Measurements from ENCODE around the gene GRAMD1A.
"Not testable (repeated sequence)": the region's sequence is repeated elsewhere in the genome, so short reads cannot be mapped to it uniquely, and the experiment has no call there.

The GRAMD1A gene

DNA sequence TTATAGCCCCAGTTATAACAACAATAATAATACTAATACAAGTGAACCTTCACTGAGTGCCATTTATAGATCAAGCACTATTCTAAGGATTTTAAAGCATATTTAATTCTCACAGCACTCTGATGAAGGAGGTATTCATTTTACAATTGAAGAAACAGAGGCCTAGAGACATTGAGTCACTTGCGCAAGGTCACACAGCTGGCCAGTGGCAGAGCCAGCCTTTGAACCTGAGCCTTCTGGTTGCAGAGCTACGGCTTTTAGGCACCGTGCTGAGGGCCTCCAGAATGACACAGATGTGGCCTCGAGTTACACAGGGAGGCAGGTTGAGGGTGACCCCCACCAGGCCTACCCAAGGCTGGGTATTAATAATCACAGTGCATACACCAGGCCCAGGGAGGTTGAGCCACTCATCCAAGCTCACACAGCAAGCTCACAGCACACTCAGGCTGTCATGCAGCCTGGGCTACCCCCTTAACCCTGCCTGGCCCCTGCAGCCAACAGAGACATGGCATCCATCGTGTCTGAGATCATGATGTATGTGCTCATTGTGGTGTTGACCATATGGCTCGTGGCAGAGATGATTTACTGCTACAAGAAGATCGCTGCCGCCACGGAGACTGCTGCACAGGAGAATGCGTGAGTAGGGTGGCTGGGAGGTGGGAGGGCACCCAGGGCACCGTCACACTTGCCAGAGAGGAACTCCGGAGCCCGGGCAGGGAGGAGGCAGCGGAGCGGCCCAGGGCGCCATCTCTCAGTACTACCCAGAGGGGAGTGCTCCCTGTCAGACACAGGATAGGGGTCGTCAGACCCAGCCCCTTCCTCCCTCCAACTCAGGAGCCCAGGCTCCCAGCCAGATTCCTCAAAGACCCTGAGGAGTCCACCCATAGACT lies 38.7 kb downstream of the GRAMD1A start:
- DNase-seq = no peak

DNA sequence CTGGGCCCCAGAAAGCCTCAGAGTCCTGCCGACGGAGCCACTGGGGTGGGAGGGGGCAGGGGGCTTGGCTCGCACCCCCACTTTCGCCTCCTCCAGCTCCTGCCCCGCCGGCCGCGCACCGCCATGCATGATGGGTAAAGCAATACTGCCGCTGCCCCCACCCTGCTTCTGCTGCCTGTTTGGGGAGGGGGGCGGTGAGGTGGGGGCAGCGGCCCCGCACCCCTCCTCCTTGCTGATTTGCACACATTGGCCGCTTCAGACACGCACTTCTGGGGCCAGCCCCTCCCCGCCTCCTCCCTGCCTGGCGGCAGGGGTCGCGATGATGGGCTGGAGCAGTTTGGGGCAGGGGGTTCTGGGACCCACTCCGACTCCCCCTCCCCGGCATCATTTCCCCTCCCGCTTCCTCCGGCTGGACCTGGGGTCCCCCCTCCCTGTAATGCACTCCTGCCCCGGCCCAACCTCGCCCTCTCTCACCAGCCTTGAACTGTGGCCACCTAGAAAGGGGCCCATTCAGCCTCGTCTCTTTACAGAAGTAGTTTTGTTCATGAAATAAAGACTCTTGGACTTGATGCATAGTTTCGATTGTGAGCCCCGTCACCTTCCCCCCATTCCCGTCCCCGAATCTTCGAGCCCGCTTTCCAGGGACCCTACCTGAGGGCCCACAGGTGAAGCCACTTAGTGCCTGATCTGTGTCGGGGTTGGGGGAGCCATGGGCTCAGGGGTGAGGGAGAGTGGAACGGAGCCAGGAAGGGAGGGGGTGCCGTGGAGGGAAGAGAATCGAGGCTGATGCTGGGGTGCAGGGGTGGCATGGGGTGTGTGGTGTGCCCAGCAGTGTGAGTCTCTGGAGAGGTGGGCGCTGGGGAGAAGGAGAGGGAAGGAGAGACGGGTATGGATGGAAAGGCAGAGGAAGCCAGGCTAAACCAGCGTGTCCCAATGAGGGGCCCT lies 40.0 kb downstream of the GRAMD1A start:
- DNase-seq = no peak

DNA sequence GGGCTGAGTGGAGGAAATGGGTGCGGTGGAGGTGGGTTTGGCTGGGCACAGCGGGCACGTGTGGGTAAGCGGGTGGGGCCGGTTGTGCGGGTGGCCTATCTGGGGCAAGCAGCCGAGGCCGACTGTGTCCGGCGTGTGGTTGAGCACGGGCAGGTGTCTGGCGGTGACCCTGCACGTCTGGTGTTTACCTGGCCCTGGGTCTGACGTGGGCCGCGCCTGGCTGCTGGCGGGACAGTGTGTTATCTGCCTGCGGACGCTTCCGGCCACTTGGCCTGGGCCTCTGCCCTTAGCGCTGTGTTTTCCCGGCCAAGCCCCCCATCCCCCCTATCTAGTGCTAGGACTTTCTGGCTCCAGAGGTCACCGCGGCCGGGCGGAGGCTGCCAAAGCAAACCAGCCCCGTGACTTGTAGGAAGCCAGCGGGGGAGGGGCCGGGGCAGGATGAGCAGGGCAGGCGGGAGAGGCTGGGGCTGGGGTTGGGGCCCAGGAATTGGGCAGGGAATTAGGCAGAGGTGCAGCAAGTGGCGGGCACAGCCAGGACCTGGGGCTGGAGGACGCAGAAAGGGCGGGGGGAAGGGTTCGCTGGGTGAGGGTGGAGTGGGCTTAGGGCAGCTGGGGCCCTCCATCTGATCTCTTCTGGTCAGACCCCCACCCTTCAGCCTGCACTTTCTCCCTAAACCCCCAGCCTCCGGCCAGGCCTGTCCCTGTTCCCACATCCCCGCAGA lies 40.9 kb downstream of the GRAMD1A start:
- DNase-seq = peak; percentile 35

DNA sequence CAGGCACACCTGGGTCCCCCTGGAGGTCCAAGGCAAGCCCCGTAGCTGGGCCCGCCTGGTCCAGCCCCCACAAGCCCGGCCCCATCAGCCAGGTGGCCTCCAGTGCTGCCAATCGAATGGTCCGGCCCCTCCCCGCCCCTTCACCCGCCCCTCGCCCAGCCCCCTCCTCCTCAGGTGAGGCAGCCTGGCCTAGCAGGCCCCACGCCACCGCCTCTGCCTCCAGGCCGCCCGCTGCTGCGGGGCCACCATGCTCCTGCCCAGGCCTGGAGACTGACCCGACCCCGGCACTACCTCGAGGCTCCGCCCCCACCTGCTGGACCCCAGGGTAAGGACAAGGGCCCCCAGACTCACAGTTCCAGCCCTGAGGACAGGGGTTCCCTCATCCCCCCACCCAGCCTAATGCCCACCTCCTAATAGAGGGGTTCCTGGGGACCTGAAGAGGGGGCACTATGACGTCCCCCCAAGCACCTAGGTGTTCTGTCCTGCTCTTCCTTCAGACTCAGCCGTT lies 41.5 kb downstream of the GRAMD1A start, which contains the start of gene HPN:
Gene HPN, plus strand, starts transcription at position 174 of the 508 bp plus-strand sequence. CDS start 786 bp downstream, outside the sequence.
- DNase-seq = no peak

DNA sequence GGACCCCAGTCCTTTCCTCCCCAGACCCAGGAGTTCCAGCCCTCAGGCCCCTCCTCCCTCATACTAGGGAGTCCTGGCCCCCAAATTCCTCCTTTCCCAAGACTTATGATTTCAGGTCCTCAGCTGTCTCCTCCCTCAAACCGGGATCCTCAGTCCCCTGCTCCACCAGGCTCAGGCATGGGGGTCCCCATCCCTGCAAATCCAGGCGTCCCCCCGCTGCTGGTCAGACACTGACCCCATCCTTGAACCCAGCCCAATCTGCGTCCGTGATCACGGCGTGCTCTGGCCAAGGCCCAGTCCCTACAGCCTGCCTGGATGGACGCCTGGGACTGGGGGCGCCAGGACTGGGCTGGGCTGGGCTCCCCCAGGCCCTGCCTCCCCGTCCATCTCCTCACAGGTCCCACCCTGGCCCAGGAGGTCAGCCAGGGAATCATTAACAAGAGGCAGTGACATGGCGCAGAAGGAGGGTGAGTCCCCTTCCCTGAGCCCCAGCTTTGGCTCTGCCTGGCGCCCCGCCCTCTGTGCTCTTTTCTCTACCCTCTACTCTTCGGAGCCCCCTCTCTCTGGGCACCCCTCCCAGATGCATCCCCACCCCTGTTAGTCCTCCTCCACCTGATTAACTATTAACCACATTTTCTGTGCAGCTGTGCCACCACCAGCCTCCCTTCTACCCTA lies 42.1 kb downstream of the GRAMD1A start:
- DNase-seq = no peak

DNA sequence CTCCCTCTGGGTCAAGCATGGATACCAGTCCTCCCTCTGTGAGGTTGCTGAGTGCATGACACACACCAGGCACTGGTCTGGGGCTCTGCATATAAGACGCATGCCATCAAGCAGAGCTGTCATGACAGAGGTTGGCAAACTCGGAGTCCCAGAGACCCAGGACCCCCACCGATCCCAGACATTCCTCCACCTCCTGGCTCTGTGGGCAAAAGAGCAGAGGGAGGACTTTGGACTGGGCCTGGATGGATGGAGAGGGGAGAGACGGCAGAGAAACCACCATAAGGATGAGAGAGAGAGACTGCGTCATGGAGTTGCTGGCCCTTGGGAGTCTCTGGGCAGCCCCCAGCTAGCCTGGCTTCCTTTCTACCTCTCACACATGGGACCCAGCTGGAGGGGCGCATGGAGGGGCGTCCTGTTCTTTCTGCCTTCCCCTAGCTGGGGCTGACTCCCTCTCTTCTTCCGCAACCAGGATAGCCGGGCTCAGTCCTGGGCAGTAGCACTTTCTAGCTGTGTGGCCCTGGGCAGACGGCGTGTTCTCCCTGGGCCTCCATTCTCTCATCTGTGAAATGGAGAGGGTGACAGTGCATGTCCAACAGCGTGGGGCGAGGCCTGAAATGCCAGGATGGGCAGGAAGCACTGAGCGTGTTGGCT lies 43.0 kb downstream of the GRAMD1A start:
- DNase-seq = no peak

DNA sequence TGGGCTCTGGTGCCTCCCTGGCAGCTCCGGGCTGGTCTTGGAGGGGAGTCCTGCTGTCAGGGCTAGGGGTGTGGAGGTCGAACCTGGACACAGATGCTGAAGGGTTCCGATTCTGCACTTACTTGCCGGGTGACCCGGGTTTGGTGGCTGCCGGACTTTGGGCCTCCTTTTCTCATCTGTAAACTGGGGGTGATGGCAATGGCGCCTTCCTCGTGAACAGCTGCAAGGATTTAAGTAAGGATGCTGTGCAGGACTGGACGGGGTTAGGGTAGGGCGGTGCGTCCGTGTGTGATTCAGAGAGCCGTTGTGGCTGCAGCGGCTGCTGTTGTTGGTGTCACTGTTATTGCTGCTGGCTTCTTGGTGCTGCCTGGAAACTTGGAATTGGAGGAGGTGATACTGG lies 43.8 kb downstream of the GRAMD1A start:
- no peak for DNase-seq

DNA sequence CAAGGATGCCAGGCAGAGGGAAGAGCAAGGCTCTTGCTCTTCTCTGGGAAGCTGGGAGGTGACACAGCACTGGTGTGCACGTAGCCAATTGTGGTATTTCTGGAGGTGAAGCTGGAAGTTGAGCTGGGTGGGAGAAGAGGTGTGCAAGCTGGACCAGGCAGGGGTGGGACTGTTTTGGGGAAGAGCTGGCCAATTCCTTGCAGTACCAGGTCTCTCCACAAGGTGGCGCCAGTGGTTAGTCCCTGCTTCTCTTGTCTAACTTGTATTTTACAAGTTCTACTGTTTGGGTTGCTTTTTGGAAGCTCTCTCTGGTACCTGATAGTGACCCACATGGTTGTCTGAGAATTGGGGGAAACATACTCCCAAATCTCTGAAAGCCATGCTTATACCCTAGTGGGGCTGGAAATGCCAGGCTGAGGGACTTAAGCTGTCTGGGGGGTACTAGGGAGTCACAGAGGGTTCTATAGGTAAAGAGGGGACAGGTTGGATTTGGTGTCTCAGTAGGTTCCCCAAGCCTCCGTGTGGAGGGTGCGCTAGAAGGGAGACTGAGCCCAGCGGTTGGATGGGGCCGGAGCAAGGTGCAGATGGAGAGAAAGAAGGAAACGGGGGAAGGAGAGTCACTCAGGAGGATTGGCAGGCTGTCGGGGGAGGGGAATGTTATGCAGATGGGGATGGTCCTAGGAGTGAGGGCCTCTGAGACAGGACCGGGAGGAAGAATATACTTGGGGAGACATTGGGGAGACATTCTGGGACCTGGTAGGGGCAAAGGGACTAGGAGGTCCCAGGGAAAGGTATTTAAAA lies 44.4 kb downstream of the GRAMD1A start:
- DNase-seq = peak; percentile 42

DNA sequence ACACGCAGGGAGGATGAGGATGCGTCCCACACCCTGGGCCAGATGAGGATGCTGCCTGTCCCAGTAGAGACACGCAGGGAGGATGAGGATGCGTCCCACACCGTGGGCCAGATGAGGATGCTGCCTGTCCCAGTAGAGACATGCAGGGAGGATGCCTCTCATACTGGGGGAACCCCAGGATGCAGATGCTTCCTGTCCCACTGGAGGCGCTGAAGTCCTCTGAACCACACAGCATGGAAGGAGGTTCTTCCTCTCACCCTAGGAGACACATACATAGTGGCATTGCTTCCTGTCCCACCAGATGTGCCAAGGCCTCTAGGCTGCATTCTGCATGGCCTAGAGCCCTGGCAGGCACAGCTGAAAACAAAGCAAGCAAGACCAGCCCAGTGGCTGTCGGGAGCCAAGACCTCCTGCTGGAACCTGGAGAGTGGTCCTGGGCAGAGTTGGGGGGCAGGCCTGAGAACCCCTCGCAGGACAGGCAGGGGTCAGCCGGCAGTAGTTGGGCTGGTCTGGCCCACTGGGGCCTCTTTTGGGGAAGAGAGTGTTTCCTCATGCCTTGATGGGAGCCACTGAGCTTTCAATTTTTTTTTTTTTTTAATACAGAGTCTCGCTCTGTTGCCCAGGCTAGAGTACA lies 45.7 kb downstream of the GRAMD1A start:
- peak; percentile 55 for DNase-seq

DNA sequence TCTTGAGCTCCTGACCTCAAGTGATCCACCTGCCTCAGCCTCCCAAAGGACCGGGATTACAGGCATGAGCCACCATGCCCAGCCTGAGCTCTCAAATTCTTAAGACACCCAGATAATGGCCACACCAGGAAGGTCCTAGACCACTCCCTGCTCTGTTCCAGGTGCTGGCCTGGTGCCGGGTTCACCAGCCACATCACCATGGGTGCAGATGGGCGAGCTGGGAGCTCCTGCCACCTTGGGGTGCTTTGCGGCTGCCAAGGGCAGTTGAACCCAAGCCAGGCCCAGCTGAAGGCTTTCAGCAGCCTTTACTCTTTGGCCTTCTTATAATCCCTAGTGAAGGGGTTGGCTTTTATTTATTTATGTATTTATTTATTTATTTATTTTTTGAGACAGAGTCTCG lies 46.3 kb downstream of the GRAMD1A start:
- DNase-seq = no peak

DNA sequence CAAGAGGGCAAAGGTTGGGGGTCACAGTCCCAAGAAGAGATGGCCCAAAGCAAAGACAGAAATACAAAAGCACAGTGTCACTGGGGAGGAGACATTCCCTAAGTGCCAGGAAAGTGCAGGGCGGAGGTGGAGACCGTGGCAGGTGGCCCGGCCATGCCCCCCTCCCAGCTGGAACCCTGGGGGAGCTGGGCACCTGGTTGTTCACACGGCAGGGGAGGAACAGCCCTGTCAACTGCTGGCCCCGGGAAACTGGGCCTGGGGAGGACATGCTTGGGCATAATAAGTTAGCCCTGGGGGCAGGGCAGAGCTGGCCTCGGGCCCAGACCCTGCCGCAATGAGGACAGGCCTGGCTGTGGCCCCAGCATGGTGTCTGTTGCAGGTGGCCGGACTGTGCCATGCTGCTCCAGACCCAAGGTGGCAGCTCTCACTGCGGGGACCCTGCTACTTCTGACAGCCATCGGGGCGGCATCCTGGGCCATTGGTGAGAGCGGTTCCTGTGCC lies 48.8 kb downstream of the GRAMD1A start:
- DNase-seq = no peak

DNA sequence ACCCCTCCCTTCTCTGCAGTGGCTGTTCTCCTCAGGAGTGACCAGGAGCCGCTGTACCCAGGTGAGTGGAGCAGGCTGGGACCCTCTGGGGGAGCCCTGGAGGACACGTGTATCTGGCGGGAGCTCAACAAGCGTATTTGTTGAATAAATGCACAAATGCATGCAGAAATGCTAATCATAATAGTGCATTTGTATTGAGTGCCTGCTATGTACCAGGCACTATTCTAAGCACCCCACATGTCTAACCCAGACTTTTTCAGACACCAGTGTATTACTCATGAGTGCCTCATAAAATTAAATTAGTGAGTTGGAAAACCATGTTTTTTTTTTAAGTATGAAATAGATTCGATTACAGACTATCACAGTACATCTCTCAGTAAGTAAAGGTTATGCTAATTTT lies 49.3 kb downstream of the GRAMD1A start:
- DNase-seq = no peak

DNA sequence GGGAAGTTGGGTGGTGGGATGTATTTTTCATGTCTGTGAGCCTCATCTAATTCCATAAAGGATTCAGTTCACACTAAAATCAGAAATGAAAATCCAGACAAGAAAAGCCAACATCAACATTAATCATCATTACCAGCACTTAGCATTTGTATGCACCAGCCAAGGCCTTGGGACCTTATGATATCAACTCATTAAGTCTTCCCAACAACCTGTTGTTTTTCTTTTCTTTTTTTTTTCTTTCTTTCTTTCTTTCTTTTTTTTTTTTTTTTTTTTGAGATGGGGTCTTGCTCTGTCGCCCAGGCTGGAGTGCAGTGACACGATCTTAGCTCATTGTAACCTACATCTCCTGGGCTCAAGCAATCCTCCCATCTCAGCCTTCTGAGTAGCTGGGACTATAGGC lies 50.5 kb downstream of the GRAMD1A start:
- DNase-seq = not testable (repeated sequence)

DNA sequence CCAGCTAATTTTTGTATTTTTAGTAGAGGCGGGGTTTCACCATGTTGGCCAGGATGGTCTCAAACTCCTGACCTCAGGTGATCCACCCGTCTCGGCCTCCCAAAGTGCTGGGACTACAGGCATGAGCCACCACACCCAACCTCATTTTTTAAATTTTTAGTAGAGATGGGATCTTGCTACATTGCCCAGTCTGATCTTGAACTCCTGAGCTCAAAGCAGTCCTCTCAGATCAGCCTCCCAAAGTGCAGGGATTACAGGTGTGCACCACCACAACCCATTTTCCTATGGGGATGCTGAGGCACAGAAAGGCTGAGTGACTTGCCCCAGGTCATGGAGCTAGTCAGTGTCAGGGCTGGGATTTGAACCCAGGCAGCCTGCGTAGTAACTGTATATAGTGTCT lies 51.1 kb downstream of the GRAMD1A start:
- not testable (repeated sequence) for DNase-seq

DNA sequence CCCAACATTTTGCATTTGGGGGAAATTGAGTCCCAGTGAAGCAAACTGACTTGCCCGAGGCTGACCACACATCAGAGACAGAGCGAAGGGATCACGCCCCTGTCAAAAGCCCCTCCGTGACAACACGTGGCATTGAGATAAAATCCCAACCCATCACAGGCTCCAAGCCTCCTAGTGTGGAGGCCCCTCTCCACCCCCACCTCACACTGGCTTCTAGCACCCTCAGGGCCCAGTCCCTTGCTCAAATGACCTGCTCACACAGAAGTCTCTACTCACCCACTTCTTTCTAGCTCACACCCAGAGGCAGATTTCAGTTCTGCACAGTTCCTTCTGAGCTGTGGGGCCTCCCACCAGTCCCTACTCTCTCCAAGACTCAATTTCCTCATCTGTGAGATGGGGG lies 51.7 kb downstream of the GRAMD1A start:
- no peak for DNase-seq

DNA sequence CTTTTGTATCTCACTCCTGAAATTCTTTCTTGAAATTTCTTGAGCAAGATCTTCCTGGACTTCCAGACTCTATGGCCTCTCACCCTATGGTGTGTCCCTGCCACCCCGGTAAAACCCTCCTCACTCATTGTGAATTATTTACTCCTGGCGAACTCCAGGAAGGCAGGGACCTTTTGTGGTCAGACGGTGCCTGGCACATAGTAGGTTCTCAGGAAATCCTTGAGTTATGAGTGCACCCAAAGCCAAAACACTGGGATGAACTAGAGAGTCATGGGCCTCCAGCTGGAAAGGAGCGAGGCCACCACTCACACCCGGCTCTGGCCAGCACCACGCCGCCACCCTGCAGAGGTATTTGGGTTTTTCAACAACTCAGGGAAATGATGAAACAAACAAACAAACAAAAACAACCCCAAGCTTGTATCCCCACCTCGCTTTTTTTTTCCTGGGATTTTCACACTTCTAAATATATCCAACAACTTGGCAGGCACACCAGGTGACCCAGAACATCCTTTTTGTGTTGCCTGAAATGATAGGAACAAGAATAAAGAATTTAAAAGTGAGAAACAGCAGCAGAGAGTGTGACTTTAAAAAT lies 52.6 kb downstream of the GRAMD1A start:
- DNase-seq = no peak

DNA sequence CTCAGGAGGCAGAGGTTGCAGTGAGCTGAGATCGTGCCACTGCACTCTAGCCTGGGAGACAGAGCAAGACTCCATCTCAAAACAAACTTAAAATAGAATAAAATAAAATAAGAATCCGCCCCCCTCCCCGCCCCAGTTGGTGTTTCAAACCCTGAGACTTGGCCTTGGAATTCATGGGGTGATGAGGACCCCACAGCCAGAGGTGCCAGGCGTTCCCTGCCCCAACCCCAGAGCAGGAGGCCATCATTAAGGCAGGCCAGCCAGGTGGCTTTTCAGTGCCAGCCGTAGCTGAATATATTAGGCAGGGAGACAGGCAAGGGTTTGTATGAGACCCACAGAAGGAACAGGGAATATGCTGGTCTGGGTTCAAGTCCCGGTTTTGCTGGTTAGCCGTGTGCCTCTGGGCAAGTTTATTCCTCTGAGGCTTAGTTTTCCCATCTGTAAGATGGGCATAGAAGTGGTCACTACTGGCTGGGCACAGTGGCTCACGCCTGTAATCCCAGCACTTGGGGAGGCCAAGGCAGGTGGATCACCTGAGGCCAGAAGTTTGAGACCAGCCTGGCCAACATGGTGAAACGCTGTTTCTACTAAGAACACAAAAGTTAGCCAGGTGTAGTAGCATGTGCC lies 53.7 kb downstream of the GRAMD1A start:
- no peak for DNase-seq

DNA sequence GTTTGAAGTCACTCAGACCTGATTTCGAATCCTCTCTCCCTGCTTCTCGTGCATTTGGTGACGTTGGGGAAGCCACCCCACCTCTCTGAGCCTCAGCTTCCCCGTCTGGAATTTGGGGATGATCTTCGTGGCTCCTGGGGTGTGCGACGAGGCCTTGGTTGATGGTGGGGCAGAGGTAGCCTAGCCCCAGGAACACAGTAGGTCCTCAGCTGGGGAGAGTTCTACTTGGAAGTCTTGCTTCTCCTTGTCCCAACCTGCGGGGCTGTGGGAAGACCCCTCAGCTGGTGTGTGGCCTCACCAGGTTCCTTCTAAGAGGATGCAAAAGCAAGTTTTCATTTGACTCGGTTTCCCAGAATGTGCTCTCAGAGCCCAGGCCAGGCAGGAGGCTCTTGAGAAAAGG lies 54.5 kb downstream of the GRAMD1A start:
- no peak for DNase-seq

DNA sequence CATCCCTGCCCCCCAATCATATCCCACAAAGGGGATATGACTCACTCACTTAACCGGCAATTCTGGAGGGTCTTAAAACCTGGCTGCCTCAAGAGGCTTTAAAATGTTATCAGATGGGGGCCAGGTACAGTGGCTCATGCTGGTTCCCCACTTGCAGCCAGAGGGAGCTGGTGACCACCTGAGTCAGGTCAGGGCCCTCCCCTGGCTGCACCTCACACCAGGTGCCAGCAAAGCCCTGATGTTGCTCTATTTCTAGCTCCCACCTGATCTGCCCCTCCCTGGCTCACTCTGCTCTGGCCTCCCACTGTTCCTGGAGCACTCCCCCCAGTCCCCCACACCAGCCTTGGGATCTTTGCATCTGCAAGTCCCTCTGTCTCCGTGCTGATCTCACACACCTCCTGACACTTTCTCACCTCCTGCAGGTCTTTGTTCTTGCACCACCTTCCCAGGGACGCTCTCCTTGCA lies 55.6 kb downstream of the GRAMD1A start:
- no peak for DNase-seq
